NCI-H510A (cell line): ENCODE data around the gene SYNDIG1L.

ENCODE experiments used
- DNase-seq: peaks from one replicate; lab custom pipeline; 2025; lab: John Stamatoyannopoulos, UW

SYNDIG1L gene

DNA sequence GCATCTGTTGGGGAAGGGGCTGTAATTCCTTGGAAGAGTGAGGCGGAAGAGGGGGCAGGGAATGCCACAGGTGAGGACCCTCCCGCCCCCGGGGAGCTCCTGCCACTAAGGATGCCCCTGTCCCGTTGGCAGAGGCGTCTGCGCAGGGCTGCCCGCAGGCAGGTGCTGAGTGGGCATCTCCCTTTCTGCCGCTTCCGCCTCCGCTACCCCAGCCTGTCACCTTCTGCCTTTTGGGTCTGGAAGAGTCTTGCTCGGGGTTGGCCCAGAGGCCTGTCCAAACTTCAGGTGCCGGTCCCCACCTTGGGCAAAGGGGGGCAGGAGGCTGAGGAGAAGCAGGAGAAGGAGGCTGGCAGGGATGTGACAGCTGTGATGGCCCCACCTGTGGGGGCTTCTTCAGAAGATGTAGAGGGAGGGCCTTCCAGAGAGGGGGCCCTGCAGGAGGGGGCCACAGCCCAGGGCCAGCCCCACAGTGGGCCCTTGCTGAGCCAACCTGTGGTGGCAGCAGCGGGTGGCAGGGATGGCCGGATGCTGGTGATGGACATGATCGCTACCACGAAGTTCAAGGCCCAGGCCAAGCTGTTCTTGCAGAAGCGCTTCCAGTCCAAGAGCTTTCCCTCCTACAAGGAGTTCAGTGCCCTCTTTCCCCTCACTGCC lies 67.7 kb downstream of the SYNDIG1L start:
- DNase-seq, result no peak

DNA sequence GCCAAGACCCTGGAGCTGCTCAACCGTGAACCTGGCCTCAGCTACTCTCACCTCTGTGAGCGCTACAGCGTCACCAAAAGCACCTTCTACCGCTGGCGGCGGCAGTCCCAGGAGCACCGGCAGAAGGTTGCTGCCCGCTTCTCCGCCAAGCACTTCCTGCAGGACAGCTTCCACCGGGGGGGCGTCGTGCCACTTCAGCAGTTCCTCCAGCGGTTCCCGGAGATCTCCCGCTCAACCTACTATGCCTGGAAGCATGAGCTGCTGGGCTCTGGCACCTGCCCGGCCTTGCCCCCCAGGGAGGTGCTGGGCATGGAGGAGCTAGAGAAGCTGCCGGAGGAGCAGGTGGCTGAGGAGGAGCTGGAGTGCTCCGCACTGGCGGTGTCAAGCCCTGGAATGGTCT lies 68.4 kb downstream of the SYNDIG1L start:
- no peak for DNase-seq

DNA sequence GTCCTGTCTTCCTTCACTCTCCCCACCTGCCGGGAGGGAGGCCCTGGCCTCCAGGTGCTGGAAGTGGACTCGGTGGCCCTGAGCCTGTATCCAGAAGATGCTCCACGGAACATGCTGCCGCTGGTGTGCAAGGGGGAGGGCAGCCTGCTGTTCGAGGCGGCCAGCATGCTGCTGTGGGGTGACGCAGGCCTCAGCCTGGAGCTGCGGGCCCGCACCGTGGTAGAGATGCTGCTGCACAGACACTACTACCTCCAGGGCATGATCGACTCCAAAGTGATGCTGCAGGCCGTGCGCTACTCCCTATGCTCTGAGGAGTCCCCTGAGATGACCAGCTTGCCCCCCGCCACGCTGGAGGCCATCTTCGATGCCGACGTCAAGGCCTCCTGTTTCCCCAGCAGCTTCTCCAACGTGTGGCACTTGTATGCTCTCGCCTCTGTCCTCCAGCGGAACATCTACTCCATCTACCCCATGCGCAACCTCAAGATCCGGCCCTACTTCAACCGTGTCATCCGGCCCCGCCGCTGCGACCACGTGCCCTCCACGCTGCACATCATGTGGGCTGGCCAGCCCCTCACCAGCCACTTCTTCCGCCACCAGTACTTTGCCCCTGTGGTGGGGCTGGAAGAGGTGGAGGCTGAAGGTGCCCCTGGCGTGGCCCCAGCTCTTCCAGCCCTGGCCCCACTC lies 69.0 kb downstream of the SYNDIG1L start:
- no peak for DNase-seq
